ENCODE results near the gene ICA1L.

GRCh38 chr2:202881570-202881969 lies 10.0 kb upstream of the ICA1L start:
- TF ChIP-seq CTCF (IDR thresholded peaks at IDR 0.05), result no peak
- no peak for TF ChIP-seq POLR2A (IDR thresholded peaks at IDR 0.05)

All from adrenal gland (tissue), 5 donors.